RCC 7860 (cell line): Measurements from ENCODE around the gene VAPA.

ENCODE experiments used
- DNase-seq: peaks from one replicate; pipeline ENCODE4 v3.0.0-alpha.2; 2015; ENCODE audit warnings: low spot score
- FAIRE-seq: peaks from 2 replicates; lab custom pipeline; 2012; peaks lifted over from hg19 to GRCh38; lab: Jason Lieb, UNC

The VAPA gene

DNA sequence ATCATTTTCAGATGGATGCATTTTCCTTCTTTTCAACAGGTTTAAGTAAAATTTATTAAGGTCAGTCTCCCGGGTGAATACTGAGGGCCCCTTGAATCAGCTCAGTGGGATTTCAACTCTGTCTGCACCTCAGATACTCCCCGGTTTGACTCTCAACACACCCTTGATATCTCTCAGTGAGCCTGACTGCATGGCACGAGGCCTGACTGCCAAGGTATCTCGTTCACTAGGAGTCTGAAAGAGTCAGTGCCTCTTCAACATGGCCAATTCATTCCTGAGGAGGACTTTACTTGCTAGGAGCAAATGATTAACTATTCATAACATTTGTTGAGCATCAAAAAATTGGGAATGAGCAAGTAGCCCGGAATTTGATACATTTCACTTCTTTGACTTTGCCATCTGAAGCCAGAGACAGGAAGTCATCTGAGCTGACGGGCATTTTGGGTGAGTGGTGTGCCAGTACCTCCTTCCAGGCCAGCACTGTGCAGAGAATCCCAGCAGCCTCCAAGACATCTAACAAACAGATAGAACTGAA, 81.0 kb downstream of the VAPA start:
- FAIRE-seq (no peak), DNase-seq (no peak)

GRCh38 chr18:9995631-9996030, 81.8 kb downstream of the VAPA start:
- DNase-seq = no peak
- no peak for FAIRE-seq

DNA sequence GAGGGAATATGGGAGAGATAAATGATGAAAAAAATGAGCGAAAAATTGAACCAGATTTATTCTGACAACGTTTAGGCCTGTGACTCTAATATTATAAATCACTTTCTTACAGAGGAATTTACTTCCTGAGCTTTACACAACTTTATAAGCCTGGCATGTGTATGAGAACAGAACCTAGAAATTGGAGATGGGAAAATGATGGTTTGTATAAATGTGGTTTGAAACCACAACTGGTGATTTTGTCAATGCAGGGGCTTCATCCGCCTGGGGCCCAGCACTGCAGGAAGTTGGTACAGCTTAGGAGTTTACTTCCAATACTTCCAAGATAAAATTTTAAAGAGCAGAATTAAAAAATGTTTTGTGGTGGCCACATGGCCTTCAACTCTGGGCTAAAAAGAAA, 82.3 kb downstream of the VAPA start:
- FAIRE-seq (no peak), DNase-seq (no peak)

GRCh38 chr18:9997711-9998110, 83.9 kb downstream of the VAPA start:
- no peak for FAIRE-seq

GRCh38 chr18:9998330-9998729, 84.5 kb downstream of the VAPA start:
- FAIRE-seq = no peak

More at GRCh38 chr18:9997711-9998110, 83.9 kb downstream of the VAPA start:
- no peak for DNase-seq

GRCh38 chr18:10002280-10002679, 88.5 kb downstream of the VAPA start:
- no peak for FAIRE-seq
- DNase-seq = no peak

More at GRCh38 chr18:9998330-9998729, 84.5 kb downstream of the VAPA start:
- DNase-seq = no peak

DNA sequence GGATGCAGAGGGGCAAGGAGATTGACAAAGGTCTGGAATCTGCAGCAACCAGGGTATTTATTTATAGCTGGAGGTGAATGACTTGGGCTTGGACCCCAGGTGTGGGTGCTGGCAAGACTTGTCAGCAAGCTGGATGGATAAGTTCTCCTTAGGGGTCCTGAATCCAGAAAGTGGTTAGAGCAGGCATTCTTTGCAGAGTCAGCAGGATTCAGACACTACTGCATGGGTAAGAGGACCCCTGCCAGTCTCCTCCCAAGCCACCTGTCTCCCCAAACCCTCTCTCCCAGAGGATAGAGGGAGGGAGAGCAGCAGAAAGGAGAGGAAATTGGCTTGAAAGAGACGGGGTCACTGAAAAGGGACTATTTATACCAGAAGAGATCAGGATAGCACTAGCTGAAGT, 89.5 kb downstream of the VAPA start:
- FAIRE-seq (no peak), DNase-seq (no peak)

GRCh38 chr18:10003866-10004265, 90.0 kb downstream of the VAPA start:
- DNase-seq (no peak), FAIRE-seq (no peak)

GRCh38 chr18:10006311-10006893, 92.6 kb downstream of the VAPA start:
- FAIRE-seq (no peak), DNase-seq (no peak)

DNA sequence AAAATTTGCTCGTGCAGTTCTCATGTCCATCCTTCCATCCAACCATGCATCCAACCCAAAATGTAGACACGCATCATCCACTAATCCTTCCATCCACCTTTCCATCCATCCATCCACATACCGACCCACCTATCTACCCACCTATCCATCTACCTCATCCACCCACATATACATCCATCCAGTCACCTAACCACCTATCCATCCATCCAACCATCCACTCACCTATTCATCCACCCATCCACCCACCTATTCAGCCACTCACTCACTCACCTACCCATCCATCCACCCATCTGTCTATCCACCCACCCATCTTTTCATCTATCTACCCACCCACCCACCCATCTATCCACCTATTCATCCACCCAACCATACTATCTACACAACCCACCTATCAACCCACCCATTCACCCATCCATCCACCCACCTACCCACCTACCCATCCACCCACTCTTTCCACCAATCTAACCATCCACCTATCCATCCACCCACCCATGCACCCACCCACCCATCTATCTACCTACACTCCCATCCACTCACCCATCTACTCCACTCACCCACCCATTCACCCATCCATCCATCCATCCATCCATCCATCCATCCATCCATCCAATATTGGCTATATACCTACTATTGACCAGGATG, 94.3 kb downstream of the VAPA start:
- no peak for FAIRE-seq

More for the DNA sequence above, 94.3 kb downstream of the VAPA start:
- no peak for DNase-seq
